GM12875 (cell line): ENCODE data around the gene PTGR1.

ENCODE experiments used
- H3K4me3 ChIP-seq: one replicate; pipeline ENCODE4 v1.5.1; 2011; ENCODE audit warnings: low read depth, low read length, control low read depth
- TF ChIP-seq, protein P1 (sequence below): IDR thresholded peaks from 2 replicates; pipeline ENCODE4 v1.5.1; 2011; ENCODE audit warnings: low read depth, mild to moderate bottlenecking, control low read depth, inconsistent platforms, low read length, moderate library complexity, borderline replicate concordance; ENCODE audit not compliant: insufficient read depth

Gene PTGR1

DNA sequence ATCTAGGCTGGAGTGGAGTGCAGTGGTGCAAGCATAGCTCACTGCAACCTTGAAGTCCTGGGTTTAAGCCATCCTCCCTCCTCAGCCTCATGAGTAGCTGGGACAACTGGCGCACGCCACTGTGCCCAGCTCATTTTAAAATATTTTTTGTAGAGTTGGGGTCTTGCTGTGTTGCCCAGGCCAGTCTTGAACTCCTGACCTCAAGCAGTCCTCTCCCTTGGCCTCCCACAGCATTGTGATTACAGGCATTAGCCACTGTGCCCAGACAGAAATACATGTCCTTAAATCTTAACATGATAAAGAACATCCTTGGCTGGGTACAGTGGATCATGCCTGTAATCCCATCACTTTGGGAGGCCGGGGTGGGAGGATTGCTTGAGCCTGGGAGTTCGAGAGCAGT is 67.7 kb downstream of the PTGR1 start:
- TF ChIP-seq, protein P1, sequence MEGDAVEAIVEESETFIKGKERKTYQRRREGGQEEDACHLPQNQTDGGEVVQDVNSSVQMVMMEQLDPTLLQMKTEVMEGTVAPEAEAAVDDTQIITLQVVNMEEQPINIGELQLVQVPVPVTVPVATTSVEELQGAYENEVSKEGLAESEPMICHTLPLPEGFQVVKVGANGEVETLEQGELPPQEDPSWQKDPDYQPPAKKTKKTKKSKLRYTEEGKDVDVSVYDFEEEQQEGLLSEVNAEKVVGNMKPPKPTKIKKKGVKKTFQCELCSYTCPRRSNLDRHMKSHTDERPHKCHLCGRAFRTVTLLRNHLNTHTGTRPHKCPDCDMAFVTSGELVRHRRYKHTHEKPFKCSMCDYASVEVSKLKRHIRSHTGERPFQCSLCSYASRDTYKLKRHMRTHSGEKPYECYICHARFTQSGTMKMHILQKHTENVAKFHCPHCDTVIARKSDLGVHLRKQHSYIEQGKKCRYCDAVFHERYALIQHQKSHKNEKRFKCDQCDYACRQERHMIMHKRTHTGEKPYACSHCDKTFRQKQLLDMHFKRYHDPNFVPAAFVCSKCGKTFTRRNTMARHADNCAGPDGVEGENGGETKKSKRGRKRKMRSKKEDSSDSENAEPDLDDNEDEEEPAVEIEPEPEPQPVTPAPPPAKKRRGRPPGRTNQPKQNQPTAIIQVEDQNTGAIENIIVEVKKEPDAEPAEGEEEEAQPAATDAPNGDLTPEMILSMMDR = no peak
- no peak overlapping the region for H3K4me3 ChIP-seq

DNA sequence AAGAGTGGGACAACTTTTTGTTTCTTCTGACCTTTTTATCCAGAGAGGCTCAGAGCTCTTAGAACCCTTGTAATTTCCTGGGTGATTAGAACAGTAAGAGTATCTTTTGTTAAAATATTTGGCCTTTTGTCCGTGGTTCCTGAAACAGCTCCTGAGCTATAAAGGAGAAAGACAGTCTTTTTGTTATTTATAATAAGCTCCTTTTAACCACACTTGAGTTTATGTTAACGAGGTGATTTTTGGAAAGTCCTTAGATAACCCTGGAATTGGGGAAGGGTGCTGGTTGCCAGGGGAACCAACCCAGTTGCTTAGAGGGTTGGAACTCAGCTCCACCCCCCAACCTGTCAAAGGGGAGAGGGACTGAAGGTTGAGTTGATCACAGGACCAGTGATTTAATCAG is 69.7 kb downstream of the PTGR1 start:
- TF ChIP-seq, protein P1 = no peak
- no peak overlapping the region for H3K4me3 ChIP-seq

DNA sequence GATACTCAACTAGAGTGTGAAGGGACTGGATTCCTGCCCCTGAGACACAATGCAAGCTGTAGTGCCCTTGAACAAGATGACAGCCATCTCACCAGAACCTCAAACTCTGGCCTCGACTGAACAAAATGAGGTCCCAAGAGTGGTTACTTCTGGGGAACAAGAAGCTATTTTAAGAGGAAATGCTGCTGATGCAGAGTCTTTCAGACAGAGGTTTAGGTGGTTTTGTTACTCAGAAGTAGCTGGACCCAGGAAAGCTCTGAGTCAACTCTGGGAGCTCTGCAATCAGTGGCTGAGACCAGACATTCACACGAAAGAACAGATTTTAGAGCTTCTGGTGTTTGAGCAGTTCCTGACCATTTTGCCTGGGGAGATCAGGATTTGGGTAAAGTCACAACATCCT is 72.1 kb downstream of the PTGR1 start:
- TF ChIP-seq, protein P1 = no peak
- no peak overlapping the region for H3K4me3 ChIP-seq

DNA sequence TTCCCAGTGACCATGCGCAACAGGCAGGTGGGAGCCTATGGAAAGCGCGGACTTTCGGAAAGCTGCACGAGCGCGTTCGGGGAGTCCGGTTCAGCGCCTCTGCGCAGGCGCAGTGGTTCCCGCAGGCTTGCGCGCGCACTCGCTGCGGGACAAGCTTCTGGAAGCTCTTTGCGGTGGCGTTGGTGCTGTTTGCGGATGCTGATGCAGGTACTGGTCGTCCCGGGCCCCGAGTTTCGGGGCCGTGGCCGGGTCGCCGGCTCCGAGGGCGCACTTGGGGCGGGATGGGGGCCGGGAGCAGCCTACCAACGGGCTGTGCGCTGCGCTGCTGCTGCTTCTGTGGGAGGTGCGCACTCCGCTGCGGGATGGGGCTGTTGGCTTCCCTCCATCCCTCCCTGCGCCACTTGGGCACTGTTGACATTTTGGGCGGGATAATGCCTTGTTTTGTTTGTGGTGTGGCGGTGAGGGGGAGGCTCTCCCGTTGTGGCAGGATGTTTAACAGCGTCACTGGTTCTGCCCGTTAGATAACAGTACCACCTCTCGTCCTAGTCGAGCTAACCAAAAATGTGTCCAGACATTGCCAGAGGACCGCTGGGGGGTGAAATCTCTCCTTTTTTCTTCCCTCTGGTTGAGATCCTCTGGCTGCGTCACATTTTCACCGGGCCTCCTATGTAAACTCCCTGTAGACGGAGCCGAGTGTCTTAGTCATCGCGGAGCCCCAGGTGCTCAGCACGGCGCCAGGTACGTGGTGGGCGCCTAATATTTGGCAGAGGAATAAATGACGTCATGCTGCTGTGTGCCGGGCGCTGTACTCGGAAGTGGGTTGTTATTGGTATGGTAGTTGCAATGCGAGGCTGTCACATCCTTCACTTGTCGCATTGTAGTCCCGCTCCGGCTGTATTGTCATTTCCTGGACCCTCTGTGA is 74.1 kb downstream of the PTGR1 start, which contains the start of gene ZNF483:
ZNF483 (plus strand) TSS at position 124 of the 922 bp plus-strand sequence. CDS start 2,217 bp downstream, outside the sequence.
- peak within 1 kb of the TSS; percentile 64 for H3K4me3 ChIP-seq
- TF ChIP-seq, protein P1 = no peak

DNA sequence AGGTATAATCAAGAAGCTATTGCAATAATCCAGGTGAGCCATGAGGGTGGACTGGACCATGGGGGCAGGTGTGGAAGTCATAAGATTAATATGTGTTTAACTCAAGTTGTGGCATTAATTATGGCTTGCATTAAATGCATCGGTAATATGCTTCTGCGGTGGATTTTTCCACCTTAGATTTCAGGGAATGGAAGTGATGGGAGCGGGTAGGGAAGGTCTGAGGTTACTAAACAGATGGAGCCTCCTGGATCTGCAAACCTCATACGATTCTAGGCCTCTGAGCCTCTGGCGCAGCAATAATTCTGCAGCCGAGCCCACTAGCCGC is 74.8 kb downstream of the PTGR1 start:
- TF ChIP-seq, protein P1 = no peak
- H3K4me3 ChIP-seq = peak overlapping the region; percentile 64

DNA sequence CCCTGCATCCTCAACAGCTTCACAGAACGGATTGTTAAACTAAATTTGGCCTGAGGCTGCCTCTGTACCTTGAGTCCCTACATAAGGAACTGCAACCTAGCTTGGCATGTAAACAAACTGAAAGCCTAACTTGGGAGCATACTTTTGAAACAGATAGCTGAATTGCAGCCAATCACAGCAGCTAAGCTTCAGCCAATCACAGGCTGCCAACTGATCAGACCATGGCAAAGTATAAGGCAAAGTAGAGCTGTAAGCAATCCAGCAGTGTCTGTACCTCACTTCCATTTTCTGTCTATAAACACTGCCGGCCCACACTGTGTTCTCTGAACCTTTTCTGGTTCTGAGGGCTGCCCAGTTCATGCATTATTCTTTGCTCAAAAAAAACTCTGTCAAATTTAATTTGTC is 83.4 kb downstream of the PTGR1 start:
- TF ChIP-seq, protein P1 = no peak
- no peak overlapping the region for H3K4me3 ChIP-seq

DNA sequence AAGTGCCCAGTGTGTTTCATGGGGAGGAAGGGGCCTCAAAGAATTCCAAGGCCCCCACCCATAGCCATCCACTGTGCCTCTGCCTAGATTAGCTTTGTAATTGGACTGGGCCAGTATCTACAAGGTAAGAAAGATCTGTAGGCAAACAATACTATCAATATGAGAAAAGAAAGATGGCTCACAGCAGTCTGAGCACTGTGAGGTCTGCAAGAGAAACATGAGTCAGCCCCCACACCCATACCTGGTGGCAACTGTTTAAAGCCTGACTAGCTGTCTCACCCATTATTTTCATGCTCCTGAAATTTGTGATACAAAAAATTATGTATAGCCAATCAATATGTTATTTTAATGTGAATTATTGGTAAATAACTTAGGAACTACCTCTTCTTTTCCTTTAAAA is 84.5 kb downstream of the PTGR1 start:
- no peak overlapping the region for H3K4me3 ChIP-seq
- TF ChIP-seq, protein P1 = no peak
